A673 (cell line): ENCODE data around the gene PPP2R5E.

Experiments
- CTCF ChIP-seq: fragments of 300-800, 200-600 bp; sonication (generic); conservative IDR thresholded peaks from 2 replicates; pipeline ENCODE4 v1.5.1; 2017; ENCODE audit warnings: low read depth, mild to moderate bottlenecking, antibody characterized with exemption, low read length, moderate library complexity, mixed read lengths
- EZH2 ChIP-seq: fragments of 200-600 bp; sonication (generic); IDR thresholded peaks from 2 replicates; pipeline ENCODE4 v1.6.1; 2017; ENCODE audit warnings: borderline replicate concordance, low read depth, mild to moderate bottlenecking, mixed read lengths, antibody characterized with exemption, low read length; ENCODE audit not compliant: poor library complexity, severe bottlenecking

GRCh38 chr14:63475761-63476160 lies 67.4 kb downstream of the PPP2R5E start:
- TF ChIP-seq EZH2 (no peak), CTCF (no peak)
